ENCODE data around the gene LINGO1.

Gene LINGO1

DNA sequence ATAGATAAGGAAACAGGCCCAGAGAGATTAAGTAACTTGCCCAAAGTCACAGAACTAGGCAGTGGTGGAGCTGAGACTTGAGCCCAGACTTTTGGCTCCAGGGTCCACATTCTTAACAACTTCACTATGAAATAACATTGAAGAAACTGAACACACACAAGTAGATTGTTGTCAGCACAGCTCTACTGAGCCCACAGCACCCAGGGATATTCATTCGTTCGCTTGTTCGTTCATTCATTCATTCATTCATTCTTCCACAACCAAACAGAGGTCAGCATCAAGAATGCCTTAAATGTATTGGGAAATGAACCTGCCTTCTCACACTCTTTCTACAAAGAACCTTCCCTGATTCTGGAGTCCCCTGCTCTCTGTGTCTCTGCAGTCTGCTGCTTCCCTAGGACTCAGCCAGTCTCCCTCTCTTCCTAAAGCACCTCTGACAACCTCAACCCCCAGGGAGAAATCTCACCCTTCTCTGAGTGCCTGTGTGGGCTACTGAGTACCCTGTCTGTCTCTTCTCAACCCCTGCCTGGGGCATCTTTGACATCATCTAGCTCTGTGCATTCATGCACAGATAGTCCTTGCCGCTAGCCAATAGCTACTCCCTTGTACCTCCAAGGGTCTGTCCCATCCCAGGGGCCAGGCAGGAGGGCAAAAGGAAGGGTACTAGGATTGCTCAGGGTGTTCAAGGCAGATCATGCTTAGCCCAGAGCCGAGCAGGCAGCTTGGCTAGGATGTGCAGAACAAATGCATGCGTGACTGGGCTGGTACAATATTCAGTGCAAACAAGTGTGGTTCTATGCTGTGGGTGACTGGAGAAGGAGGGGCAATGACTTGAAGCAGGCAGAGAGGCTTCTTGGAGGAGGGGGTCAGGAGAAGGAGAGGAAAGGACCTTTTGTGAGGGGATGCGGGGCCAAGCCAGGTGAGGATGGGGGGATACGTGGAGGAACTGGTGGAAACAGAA lies 3.4 kb downstream of the LINGO1 start:
- WGBS (ENCODE audit: extremely low coverage, insufficient coverage, low lambda C conversion rate): no CpG with 5 or more reads among the region's 8 CpGs
- no peak overlapping the region for H4K5ac ChIP-seq (ENCODE audit: low read length)
- H4K8ac ChIP-seq (ENCODE audit: low read depth, low read length): no peak overlapping the region
- H3K23ac ChIP-seq (ENCODE audit: low read length): no peak overlapping the region
- DNase-seq: no peak
- no peak overlapping the region for H3K27ac ChIP-seq (ENCODE audit: low read depth, low read length)
- no peak overlapping the region for H2AK5ac ChIP-seq (ENCODE audit: low read length)
- H3K27me3 ChIP-seq (ENCODE audit: insufficient read depth, low read length, poor library complexity): peaks cover 6% of the 10 kb centered on the region
- no peak overlapping the region for H3K4ac ChIP-seq (ENCODE audit: low read depth, low read length)
- H2BK120ac ChIP-seq (ENCODE audit: low read depth, low read length): no peak overlapping the region
- H3K56ac ChIP-seq (ENCODE audit: low read length): no peak overlapping the region
- no peak overlapping the region for H3K4me2 ChIP-seq (ENCODE audit: low read length)
- no peaks in the 10 kb centered on the region for H3K36me3 ChIP-seq (ENCODE audit: control insufficient read depth, insufficient read depth, low read length)
- no peaks in the 10 kb centered on the region for H3K79me1 ChIP-seq (ENCODE audit: low read length)
- no peak overlapping the region for H3K4me3 ChIP-seq (ENCODE audit: low read length)
- no peak overlapping the region for H2BK15ac ChIP-seq (replicated peaks; ENCODE audit: low read depth)
- H3K79me2 ChIP-seq (ENCODE audit: control insufficient read depth, insufficient read depth, low read length): no peaks in the 10 kb centered on the region
- no peak overlapping the region for H3K9ac ChIP-seq (ENCODE audit: low read length)
- H3K4me1 ChIP-seq (ENCODE audit: control insufficient read depth, low read depth, low read length): peaks cover 8% of the 10 kb centered on the region
- H3K18ac ChIP-seq (ENCODE audit: low read length): no peak overlapping the region
- no peak overlapping the region for H2BK5ac ChIP-seq (ENCODE audit: low read length)

DNA sequence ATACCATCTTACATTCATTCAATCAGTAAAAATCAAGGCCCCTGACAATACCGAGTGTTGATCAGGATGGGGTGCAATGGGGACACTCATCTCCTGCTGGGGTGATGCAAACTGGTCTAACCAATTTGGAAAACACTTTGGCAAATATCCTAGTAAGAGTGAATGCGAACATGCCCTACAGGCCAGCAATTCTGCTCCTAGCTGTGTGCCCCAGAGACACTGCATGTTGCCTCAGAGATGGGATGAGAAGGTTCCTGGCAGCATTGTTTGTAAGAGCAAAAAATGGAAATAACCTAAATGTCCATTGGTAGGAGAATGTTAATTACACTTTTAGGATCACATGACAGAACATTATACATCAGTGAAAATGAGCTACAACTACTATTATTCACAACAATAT lies 4.7 kb downstream of the LINGO1 start:
- Histone ChIP-seq H4K8ac (ENCODE audit: low read depth, low read length) (no peak overlapping the region), H3K79me2 (ENCODE audit: control insufficient read depth, insufficient read depth, low read length) (no peaks in the 10 kb centered on the region), H3K4me1 (ENCODE audit: control insufficient read depth, low read depth, low read length) (peaks cover 3% of the 10 kb centered on the region), H3K27ac (ENCODE audit: low read depth, low read length) (no peak overlapping the region), H2BK5ac (ENCODE audit: low read length) (no peak overlapping the region), H2BK15ac (replicated peaks; ENCODE audit: low read depth) (no peak overlapping the region), H2AK5ac (ENCODE audit: low read length) (no peak overlapping the region), H4K5ac (ENCODE audit: low read length) (no peak overlapping the region), H2BK120ac (ENCODE audit: low read depth, low read length) (no peak overlapping the region), H3K18ac (ENCODE audit: low read length) (no peak overlapping the region), H3K56ac (ENCODE audit: low read length) (no peak overlapping the region), H3K4me2 (ENCODE audit: low read length) (no peak overlapping the region), H3K79me1 (ENCODE audit: low read length) (no peaks in the 10 kb centered on the region), H3K27me3 (ENCODE audit: insufficient read depth, low read length, poor library complexity) (peaks cover 6% of the 10 kb centered on the region), H3K23ac (ENCODE audit: low read length) (no peak overlapping the region), H3K36me3 (ENCODE audit: control insufficient read depth, insufficient read depth, low read length) (no peaks in the 10 kb centered on the region), H3K4me3 (ENCODE audit: low read length) (no peak overlapping the region), H3K9ac (ENCODE audit: low read length) (no peak overlapping the region), H3K4ac (ENCODE audit: low read depth, low read length) (no peak overlapping the region)
- DNase-seq: no peak
- no CpG with 5 or more reads among the region's 2 CpGs for WGBS (ENCODE audit: extremely low coverage, insufficient coverage, low lambda C conversion rate)

DNA sequence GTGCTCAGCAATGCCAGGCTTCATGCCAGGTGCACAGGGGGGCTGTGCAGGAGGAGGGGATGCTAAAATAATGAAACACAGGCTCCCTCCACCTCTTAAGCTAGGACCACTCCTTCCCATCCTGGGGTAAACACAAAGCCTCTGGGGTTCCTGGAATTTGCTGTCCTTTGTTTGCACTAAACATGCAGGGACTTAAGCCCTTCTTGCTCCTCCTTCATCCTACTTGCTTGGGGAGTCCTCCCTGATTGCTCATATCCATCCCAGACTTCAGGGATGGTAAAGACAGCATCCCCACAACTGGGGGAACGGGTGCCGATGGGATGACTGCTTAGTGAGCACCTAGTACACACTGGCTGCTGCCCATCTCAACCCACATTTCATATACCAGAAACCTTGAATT lies 5.1 kb downstream of the LINGO1 start:
- no peak overlapping the region for H2BK5ac ChIP-seq (ENCODE audit: low read length)
- no peak overlapping the region for H4K8ac ChIP-seq (ENCODE audit: low read depth, low read length)
- no peak overlapping the region for H3K23ac ChIP-seq (ENCODE audit: low read length)
- H3K27ac ChIP-seq (ENCODE audit: low read depth, low read length): no peak overlapping the region
- peaks cover 6% of the 10 kb centered on the region for H3K27me3 ChIP-seq (ENCODE audit: insufficient read depth, low read length, poor library complexity)
- H3K4me3 ChIP-seq (ENCODE audit: low read length): no peak overlapping the region
- no peak overlapping the region for H2BK15ac ChIP-seq (replicated peaks; ENCODE audit: low read depth)
- H3K56ac ChIP-seq (ENCODE audit: low read length): no peak overlapping the region
- no peak overlapping the region for H3K18ac ChIP-seq (ENCODE audit: low read length)
- H4K5ac ChIP-seq (ENCODE audit: low read length): no peak overlapping the region
- H3K79me1 ChIP-seq (ENCODE audit: low read length): no peaks in the 10 kb centered on the region
- no peak for DNase-seq
- H3K9ac ChIP-seq (ENCODE audit: low read length): no peak overlapping the region
- no peaks in the 10 kb centered on the region for H3K36me3 ChIP-seq (ENCODE audit: control insufficient read depth, insufficient read depth, low read length)
- H3K4me2 ChIP-seq (ENCODE audit: low read length): no peak overlapping the region
- WGBS (ENCODE audit: extremely low coverage, insufficient coverage, low lambda C conversion rate): no CpG with 5 or more reads among the region's 2 CpGs
- no peak overlapping the region for H2AK5ac ChIP-seq (ENCODE audit: low read length)
- no peaks in the 10 kb centered on the region for H3K79me2 ChIP-seq (ENCODE audit: control insufficient read depth, insufficient read depth, low read length)
- peaks cover 5% of the 10 kb centered on the region for H3K4me1 ChIP-seq (ENCODE audit: control insufficient read depth, low read depth, low read length)
- H2BK120ac ChIP-seq (ENCODE audit: low read depth, low read length): no peak overlapping the region
- no peak overlapping the region for H3K4ac ChIP-seq (ENCODE audit: low read depth, low read length)

DNA sequence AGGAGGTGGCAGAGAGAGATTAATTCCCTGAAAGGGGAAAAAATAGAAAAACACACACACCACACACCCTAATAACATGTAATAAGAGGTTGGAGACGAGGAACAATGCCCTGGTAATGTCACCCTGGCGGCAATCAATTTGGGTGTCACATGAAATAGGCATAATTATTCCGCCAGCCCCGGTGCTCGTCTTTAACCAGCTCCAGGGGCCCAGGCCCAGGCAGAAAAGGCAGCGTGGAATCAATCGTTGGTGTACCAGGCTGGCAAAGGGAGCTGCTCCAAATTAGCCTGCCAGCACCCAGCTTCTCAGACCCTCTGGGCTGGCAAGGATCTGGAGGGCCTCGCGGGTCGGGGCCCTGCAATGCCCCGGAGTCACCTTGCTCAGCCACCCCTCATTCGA lies 5.6 kb downstream of the LINGO1 start:
- Histone ChIP-seq H2BK5ac (ENCODE audit: low read length) (no peak overlapping the region), H3K4me2 (ENCODE audit: low read length) (no peak overlapping the region), H3K23ac (ENCODE audit: low read length) (no peak overlapping the region), H3K9ac (ENCODE audit: low read length) (no peak overlapping the region), H3K18ac (ENCODE audit: low read length) (no peak overlapping the region), H3K27ac (ENCODE audit: low read depth, low read length) (no peak overlapping the region), H2BK120ac (ENCODE audit: low read depth, low read length) (no peak overlapping the region), H3K79me1 (ENCODE audit: low read length) (no peaks in the 10 kb centered on the region), H3K36me3 (ENCODE audit: control insufficient read depth, insufficient read depth, low read length) (no peaks in the 10 kb centered on the region), H4K8ac (ENCODE audit: low read depth, low read length) (no peak overlapping the region), H3K4ac (ENCODE audit: low read depth, low read length) (no peak overlapping the region), H2AK5ac (ENCODE audit: low read length) (no peak overlapping the region), H2BK15ac (replicated peaks; ENCODE audit: low read depth) (no peak overlapping the region), H4K5ac (ENCODE audit: low read length) (no peak overlapping the region), H3K4me1 (ENCODE audit: control insufficient read depth, low read depth, low read length) (peaks cover 9% of the 10 kb centered on the region), H3K4me3 (ENCODE audit: low read length) (no peak overlapping the region), H3K56ac (ENCODE audit: low read length) (no peak overlapping the region), H3K79me2 (ENCODE audit: control insufficient read depth, insufficient read depth, low read length) (no peaks in the 10 kb centered on the region), H3K27me3 (ENCODE audit: insufficient read depth, low read length, poor library complexity) (peaks cover 6% of the 10 kb centered on the region)
- no peak for DNase-seq
- WGBS (ENCODE audit: extremely low coverage, insufficient coverage, low lambda C conversion rate): no CpG with 5 or more reads among the region's 12 CpGs

DNA sequence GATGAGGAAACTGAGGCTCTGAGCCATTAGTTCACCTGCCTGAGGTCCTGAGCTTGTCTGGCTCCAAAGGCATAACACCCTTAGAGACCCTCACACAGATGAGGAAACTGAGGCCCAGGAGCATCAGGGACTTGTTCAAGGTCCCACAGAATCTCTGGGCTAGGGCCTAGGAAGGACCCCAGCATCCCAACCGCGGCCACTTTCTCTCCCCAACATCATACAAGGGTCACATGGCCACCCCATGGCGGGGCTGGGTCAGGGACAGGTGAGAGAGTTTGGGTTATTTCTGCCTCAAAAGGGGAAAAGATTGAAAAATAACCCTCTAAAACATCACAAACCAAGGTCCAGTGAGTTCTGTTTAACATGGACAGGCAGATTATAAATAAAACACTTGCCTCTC lies 6.7 kb downstream of the LINGO1 start:
- H3K36me3 ChIP-seq (ENCODE audit: control insufficient read depth, insufficient read depth, low read length): no peaks in the 10 kb centered on the region
- no peak overlapping the region for H3K4me2 ChIP-seq (ENCODE audit: low read length)
- no peak overlapping the region for H2AK5ac ChIP-seq (ENCODE audit: low read length)
- no peak for DNase-seq
- H3K56ac ChIP-seq (ENCODE audit: low read length): no peak overlapping the region
- WGBS (ENCODE audit: extremely low coverage, insufficient coverage, low lambda C conversion rate): no CpG with 5 or more reads among the region's 3 CpGs
- no peak overlapping the region for H3K4me3 ChIP-seq (ENCODE audit: low read length)
- no peak overlapping the region for H4K8ac ChIP-seq (ENCODE audit: low read depth, low read length)
- no peaks in the 10 kb centered on the region for H3K79me1 ChIP-seq (ENCODE audit: low read length)
- peaks cover 9% of the 10 kb centered on the region for H3K4me1 ChIP-seq (ENCODE audit: control insufficient read depth, low read depth, low read length)
- no peak overlapping the region for H3K27ac ChIP-seq (ENCODE audit: low read depth, low read length)
- no peaks in the 10 kb centered on the region for H3K79me2 ChIP-seq (ENCODE audit: control insufficient read depth, insufficient read depth, low read length)
- no peak overlapping the region for H2BK15ac ChIP-seq (replicated peaks; ENCODE audit: low read depth)
- no peaks in the 10 kb centered on the region for H3K27me3 ChIP-seq (ENCODE audit: insufficient read depth, low read length, poor library complexity)
- H3K23ac ChIP-seq (ENCODE audit: low read length): no peak overlapping the region
- no peak overlapping the region for H2BK5ac ChIP-seq (ENCODE audit: low read length)
- H3K18ac ChIP-seq (ENCODE audit: low read length): no peak overlapping the region
- no peak overlapping the region for H4K5ac ChIP-seq (ENCODE audit: low read length)
- H2BK120ac ChIP-seq (ENCODE audit: low read depth, low read length): no peak overlapping the region
- no peak overlapping the region for H3K4ac ChIP-seq (ENCODE audit: low read depth, low read length)
- H3K9ac ChIP-seq (ENCODE audit: low read length): no peak overlapping the region

DNA sequence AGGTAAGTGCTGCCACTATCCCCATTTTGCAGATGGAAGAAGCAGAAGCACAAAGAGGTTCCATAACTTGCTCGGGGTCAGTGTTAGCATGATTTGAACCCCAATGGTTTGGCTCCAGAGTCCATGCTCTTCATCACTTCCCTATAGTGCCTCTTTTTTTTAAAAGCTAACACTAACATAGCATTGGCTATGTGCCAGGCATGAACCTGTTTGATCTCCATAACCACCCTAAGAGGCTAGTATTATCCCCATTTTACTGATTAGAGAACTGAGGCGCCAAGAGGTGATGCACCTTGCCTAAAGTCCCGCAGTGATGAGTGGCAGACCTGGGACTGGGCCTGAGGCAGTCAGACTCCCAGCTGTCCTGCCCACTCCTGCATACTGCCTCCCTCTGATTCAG lies 7.3 kb downstream of the LINGO1 start:
- Histone ChIP-seq H4K5ac (ENCODE audit: low read length) (no peak overlapping the region), H3K27ac (ENCODE audit: low read depth, low read length) (no peak overlapping the region), H2BK5ac (ENCODE audit: low read length) (no peak overlapping the region), H3K79me1 (ENCODE audit: low read length) (no peaks in the 10 kb centered on the region), H2AK5ac (ENCODE audit: low read length) (no peak overlapping the region), H3K4ac (ENCODE audit: low read depth, low read length) (no peak overlapping the region), H3K4me1 (ENCODE audit: control insufficient read depth, low read depth, low read length) (peaks cover 9% of the 10 kb centered on the region), H3K27me3 (ENCODE audit: insufficient read depth, low read length, poor library complexity) (no peaks in the 10 kb centered on the region), H3K4me3 (ENCODE audit: low read length) (no peak overlapping the region), H3K36me3 (ENCODE audit: control insufficient read depth, insufficient read depth, low read length) (no peaks in the 10 kb centered on the region), H2BK120ac (ENCODE audit: low read depth, low read length) (no peak overlapping the region), H3K23ac (ENCODE audit: low read length) (no peak overlapping the region), H3K4me2 (ENCODE audit: low read length) (no peak overlapping the region), H3K18ac (ENCODE audit: low read length) (no peak overlapping the region), H3K79me2 (ENCODE audit: control insufficient read depth, insufficient read depth, low read length) (no peaks in the 10 kb centered on the region), H3K9ac (ENCODE audit: low read length) (no peak overlapping the region), H2BK15ac (replicated peaks; ENCODE audit: low read depth) (no peak overlapping the region), H3K56ac (ENCODE audit: low read length) (no peak overlapping the region), H4K8ac (ENCODE audit: low read depth, low read length) (no peak overlapping the region)
- no CpG with 5 or more reads among the region's 3 CpGs for WGBS (ENCODE audit: extremely low coverage, insufficient coverage, low lambda C conversion rate)
- no peak for DNase-seq
